Keratinocyte (primary cell): Measurements from ENCODE around the gene JAG2. TPM values are rescaled to one million over a fixed set of nuclear protein-coding genes. Genes with fewer than 3 reads are reported as not detected.

Experiments
- DNase-seq: peaks from one replicate; pipeline ENCODE4 v3.0.0-alpha.2; 2011; ENCODE audit warnings: low read depth, missing footprints, low spot score
- FAIRE-seq: peaks from 2 replicates; lab custom pipeline; 2011; peaks lifted over from hg19 to GRCh38; lab: Jason Lieb, UNC
- H2AFZ ChIP-seq: 2 replicates; pipeline ENCODE4 v1.6.0; 2012; ENCODE audit warnings: low read length, control low read depth, inconsistent platforms; ENCODE audit not compliant: control insufficient read depth
- H3K27ac ChIP-seq: 2 replicates; pipeline ENCODE4 v1.5.1; 2011; ENCODE audit warnings: low read length; ENCODE audit not compliant: control insufficient read depth, insufficient read depth
- H3K27me3 ChIP-seq: 3 replicates; pipeline ENCODE4 v1.6.0; 2011; ENCODE audit warnings: low read length; ENCODE audit not compliant: control insufficient read depth, insufficient read depth; ENCODE audit errors: extremely low read depth
- H3K36me3 ChIP-seq, 2 experiments: 2 replicates in 1 of 2; 3 replicates in 1 of 2; pipeline ENCODE4 v1.5.1; 2011; ENCODE audit warnings: low read length in 2 of 2, mild to moderate bottlenecking in 1 of 2; ENCODE audit not compliant: control insufficient read depth in 2 of 2, insufficient read depth in 2 of 2; ENCODE audit errors: extremely low read depth in 1 of 2
- H3K4me1 ChIP-seq: 3 replicates; pipeline ENCODE4 v1.5.1; 2011; ENCODE audit warnings: low read length; ENCODE audit not compliant: control insufficient read depth, insufficient read depth; ENCODE audit errors: extremely low read depth
- H3K4me2 ChIP-seq: 3 replicates; pipeline ENCODE4 v1.6.0; 2011; ENCODE audit warnings: low read depth, low read length; ENCODE audit not compliant: control insufficient read depth, insufficient read depth; ENCODE audit errors: extremely low read depth
- H3K4me3 ChIP-seq, 3 experiments: fragments of 200-600 bp in 1 of 3; sonication (generic) in 1 of 3; 2 replicates in 2 of 3; 3 replicates in 1 of 3; pipeline ENCODE4 v1.5.1; 2011 to 2016; ENCODE audit warnings: low read length in 3 of 3, mild to moderate bottlenecking in 3 of 3, control low read depth in 2 of 3, inconsistent platforms in 1 of 3, low read depth in 1 of 3, mixed read lengths in 1 of 3, mixed run types in 1 of 3, moderate library complexity in 1 of 3; ENCODE audit not compliant: control insufficient read depth in 2 of 3, insufficient read depth in 2 of 3; ENCODE audit errors: extremely low read depth in 1 of 3
- H3K79me2 ChIP-seq: 2 replicates; pipeline ENCODE4 v1.6.0; 2012; ENCODE audit warnings: low read length; ENCODE audit not compliant: control insufficient read depth, insufficient read depth
- H3K9ac ChIP-seq: 3 replicates; pipeline ENCODE4 v1.6.0; 2011; ENCODE audit warnings: low read length; ENCODE audit not compliant: control insufficient read depth, insufficient read depth; ENCODE audit errors: extremely low read depth
- H3K9me1 ChIP-seq: 3 replicates; pipeline ENCODE4 v1.6.0; 2011; ENCODE audit warnings: low read length; ENCODE audit not compliant: control insufficient read depth, insufficient read depth; ENCODE audit errors: extremely low read depth
- H3K9me3 ChIP-seq: 2 replicates; pipeline ENCODE4 v1.5.1; 2012; ENCODE audit warnings: low read depth, low read length; ENCODE audit not compliant: control insufficient read depth
- H4K20me1 ChIP-seq: 3 replicates; pipeline ENCODE4 v1.6.0; 2011; ENCODE audit warnings: low read length; ENCODE audit not compliant: control insufficient read depth, insufficient read depth; ENCODE audit errors: extremely low read depth
- EZH2 ChIP-seq: IDR thresholded peaks from one replicate; pipeline ENCODE4 v1.6.1; 2012; ENCODE audit warnings: inconsistent platforms, mild to moderate bottlenecking, low read length, moderate library complexity
- dilution Hi-C: fragments of 300-500 bp; cut with MboI; formaldehyde crosslinking; loops from one replicate; pipeline ENCODE4 v1.7.0; 2020; ENCODE audit warnings: low sequenced_read_pairs; ENCODE audit not compliant: extremely low pct_ligation_motif_present
- polyA plus RNA-seq, 5 experiments: library from polyadenylated mRNA; depleted of rRNA in 3 of 5; stranded (reverse) in 3 of 5; stranded (forward) in 1 of 5; unstranded in 1 of 5; fragments of >200 nt; gene quantifications; 1 replicate in 1 of 5; 2 replicates in 3 of 5; 3 replicates in 1 of 5; pipeline versions ENCODE4 v1.2.1 to v1.2.3, GENCODE V29; 2011 to 2012; ENCODE audit warnings: missing spikeins in 2 of 5, low read depth in 1 of 5, low replicate concordance in 1 of 5
- TF ChIP-seq, protein P1 (sequence below), 3 experiments: IDR thresholded peaks in 1 of 3; conservative IDR thresholded peaks in 1 of 3; optimal IDR thresholded peaks in 1 of 3; 2 replicates in 2 of 3; 3 replicates in 1 of 3; pipeline versions ENCODE3 to v1.5.1; 2011; ENCODE audit warnings: low read length in 3 of 3, mild to moderate bottlenecking in 3 of 3, moderate library complexity in 2 of 3, control low read depth in 1 of 3, inconsistent platforms in 1 of 3; ENCODE audit not compliant: insufficient read depth in 2 of 3; ENCODE audit errors: extremely low read depth in 1 of 3

The JAG2 gene
- polyA plus RNA-seq, 1 donor (not counting 4 experiments of a cell fraction or from before 2014, with no cell fraction given): 28.3 TPM

DNA sequence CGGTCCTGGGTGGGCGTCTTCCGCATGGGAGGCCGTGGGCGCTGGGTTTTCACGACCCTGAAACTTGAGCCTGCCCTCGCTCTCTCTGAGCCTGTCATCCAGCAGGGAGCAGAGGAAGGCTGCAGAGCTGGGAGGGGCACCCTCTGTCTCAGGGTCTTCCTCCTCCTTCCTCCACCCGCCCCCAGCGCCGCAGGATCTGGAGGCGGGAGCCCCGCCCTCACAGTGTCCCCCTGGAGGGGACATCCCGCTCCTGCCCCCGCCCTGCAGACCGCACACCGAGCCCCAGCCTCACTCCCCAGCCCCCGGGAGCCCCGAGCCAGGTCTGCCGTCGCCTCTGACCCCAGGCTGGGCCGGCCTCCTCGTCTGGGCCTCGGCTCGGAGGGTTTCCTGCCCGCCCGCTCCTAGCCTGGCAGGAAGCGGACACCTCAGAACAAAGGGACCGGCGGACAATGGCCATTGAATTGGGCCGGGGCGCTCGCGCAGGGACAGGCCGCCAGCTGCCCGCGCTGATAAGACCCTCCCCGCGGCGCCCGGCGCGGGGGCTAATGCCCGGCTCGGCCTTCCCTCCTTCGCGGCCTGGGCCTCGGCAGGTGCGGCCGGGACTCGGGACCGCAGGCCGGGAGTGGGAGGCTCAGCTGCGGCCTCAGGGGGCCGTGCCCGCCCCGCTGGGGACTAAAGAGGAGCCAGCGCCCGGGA lies 27.8 kb upstream of the JAG2 start:
- Histone ChIP-seq H3K9me3 (no peaks in the 10 kb centered on the region), H3K9ac (no peak overlapping the region), H3K4me1 (peaks cover 5% of the 10 kb centered on the region), H3K36me3 (no peaks in the 10 kb centered on the region), H3K4me3 (no peak overlapping the region), H2AFZ (no peak overlapping the region), H3K4me2 (no peak overlapping the region), H3K79me2 (no peaks in the 10 kb centered on the region), H3K27me3 (peaks cover 43% of the 10 kb centered on the region), H3K27ac (no peak overlapping the region), H3K9me1 (no peaks in the 10 kb centered on the region), H4K20me1 (no peaks in the 10 kb centered on the region)
- dilution Hi-C loops: no loop called here
- TF ChIP-seq EZH2: peak; percentile 79
- TF ChIP-seq, protein P1, sequence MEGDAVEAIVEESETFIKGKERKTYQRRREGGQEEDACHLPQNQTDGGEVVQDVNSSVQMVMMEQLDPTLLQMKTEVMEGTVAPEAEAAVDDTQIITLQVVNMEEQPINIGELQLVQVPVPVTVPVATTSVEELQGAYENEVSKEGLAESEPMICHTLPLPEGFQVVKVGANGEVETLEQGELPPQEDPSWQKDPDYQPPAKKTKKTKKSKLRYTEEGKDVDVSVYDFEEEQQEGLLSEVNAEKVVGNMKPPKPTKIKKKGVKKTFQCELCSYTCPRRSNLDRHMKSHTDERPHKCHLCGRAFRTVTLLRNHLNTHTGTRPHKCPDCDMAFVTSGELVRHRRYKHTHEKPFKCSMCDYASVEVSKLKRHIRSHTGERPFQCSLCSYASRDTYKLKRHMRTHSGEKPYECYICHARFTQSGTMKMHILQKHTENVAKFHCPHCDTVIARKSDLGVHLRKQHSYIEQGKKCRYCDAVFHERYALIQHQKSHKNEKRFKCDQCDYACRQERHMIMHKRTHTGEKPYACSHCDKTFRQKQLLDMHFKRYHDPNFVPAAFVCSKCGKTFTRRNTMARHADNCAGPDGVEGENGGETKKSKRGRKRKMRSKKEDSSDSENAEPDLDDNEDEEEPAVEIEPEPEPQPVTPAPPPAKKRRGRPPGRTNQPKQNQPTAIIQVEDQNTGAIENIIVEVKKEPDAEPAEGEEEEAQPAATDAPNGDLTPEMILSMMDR (optimal IDR thresholded peaks at IDR 0.05 in 1 of 3, IDR thresholded peaks at IDR 0.05 in 1 of 3, conservative IDR thresholded peaks at IDR 0.05 in 1 of 3; ENCODE audit: extremely low read depth in 1 of 3, insufficient read depth in 2 of 3, low read length in 3 of 3): no peak
- FAIRE-seq (no peak), DNase-seq (no peak)

DNA sequence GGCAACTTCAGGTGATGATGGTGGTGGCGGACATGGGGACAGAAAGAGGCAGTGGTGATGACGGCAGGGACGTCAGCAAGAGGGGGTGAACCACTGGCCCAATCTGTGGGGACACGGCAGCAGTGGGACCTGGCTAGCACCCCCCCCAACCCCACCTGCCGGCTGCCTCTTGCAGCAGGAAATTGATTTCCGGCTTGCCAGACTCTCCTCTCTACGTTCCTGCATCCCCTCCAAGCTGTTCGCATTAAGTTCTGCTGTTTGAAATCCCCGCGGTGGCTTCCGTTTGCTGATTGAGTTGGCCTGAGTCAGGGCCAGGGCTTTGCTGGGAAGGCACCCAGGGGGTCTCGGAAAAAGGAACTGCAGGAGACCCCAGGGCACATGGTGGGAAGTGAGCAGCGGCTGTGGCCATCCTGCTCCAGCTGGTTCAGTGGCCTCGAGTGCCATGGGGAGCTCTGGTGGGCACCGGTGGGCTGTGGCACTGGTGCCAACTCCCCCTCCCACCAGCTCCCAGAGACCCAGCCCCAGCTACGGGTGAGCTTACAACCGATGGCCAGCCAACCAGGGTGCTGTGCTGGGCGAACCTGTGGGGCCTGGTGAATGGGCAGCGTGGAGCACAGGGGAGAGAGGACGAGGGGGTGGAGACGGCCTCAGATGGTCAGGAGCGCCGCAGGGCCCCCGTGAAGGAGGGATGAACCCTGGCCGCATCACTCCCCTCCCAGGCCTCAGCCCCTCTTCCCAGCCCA lies 27.1 kb upstream of the JAG2 start:
- Histone ChIP-seq H3K9me3 (no peaks in the 10 kb centered on the region), H3K36me3 (no peaks in the 10 kb centered on the region), H3K4me3 (no peak overlapping the region), H3K79me2 (no peaks in the 10 kb centered on the region), H2AFZ (no peak overlapping the region), H3K4me2 (no peak overlapping the region), H3K9ac (no peak overlapping the region), H3K4me1 (peaks cover 5% of the 10 kb centered on the region), H3K9me1 (no peaks in the 10 kb centered on the region), H3K27me3 (peaks cover 43% of the 10 kb centered on the region), H3K27ac (no peak overlapping the region), H4K20me1 (no peaks in the 10 kb centered on the region)
- dilution Hi-C loops: no loop called here
- no peak for FAIRE-seq
- no peak for DNase-seq
- no peak for TF ChIP-seq EZH2
- TF ChIP-seq, protein P1 (optimal IDR thresholded peaks at IDR 0.05 in 1 of 3, IDR thresholded peaks at IDR 0.05 in 1 of 3, conservative IDR thresholded peaks at IDR 0.05 in 1 of 3; ENCODE audit: extremely low read depth in 1 of 3, insufficient read depth in 2 of 3, low read length in 3 of 3): no peak
